BJ (cell line): ENCODE data around the gene DLK1. TPM values are rescaled to one million over a fixed set of nuclear protein-coding genes. Genes with fewer than 3 reads are reported as not detected.

Experiments
- CTCF ChIA-PET: fragments of 350-600 bp; formaldehyde crosslinking; extraction: SDS; loops from one replicate; lab custom pipeline; 2021; ENCODE audit warnings: antibody characterized with exemption, inconsistent platforms; lab: Yijun Ruan, JAX
- POLR2A ChIA-PET: fragments of 300-600 bp; sonication (Branson Sonifier 250); formaldehyde crosslinking; extraction: SDS; loops from one replicate; lab custom pipeline; 2021; ENCODE audit warnings: antibody characterized with exemption; lab: Charles Lee
- DNase-seq: peaks from one replicate; pipeline ENCODE4 v3.0.0-alpha.2; 2011; ENCODE audit warnings: low read depth
- H3K27me3 ChIP-seq: 2 replicates; pipeline ENCODE4 v1.6.0; 2011; ENCODE audit warnings: low read length; ENCODE audit not compliant: control insufficient read depth, insufficient read depth
- H3K36me3 ChIP-seq: 2 replicates; pipeline ENCODE4 v1.5.1; 2011; ENCODE audit warnings: low read length; ENCODE audit not compliant: control insufficient read depth, insufficient read depth
- H3K4me3 ChIP-seq: 2 replicates; pipeline ENCODE4 v1.5.1; 2011; ENCODE audit warnings: low read depth, mild to moderate bottlenecking, control low read depth, low read length
- polyA plus RNA-seq: library from polyadenylated mRNA; depleted of rRNA; stranded (reverse); fragments of >200 nt; gene quantifications from 2 replicates; pipeline ENCODE4 v1.2.3, GENCODE V29; 2011
- TF ChIP-seq, protein P1 (sequence below): IDR thresholded peaks from 2 replicates; pipeline ENCODE4 v1.5.1; 2011; ENCODE audit warnings: low read depth, mild to moderate bottlenecking, control low read depth, inconsistent platforms, low read length, moderate library complexity; ENCODE audit not compliant: insufficient read depth

The DLK1 gene
- polyA plus RNA-seq, 1 experiment = not detected

GRCh38 chr14:100747736-100748135 lies 21.0 kb downstream of the DLK1 start:
- no peak overlapping the region for H3K4me3 ChIP-seq
- CTCF ChIA-PET = no interaction called here

DNA sequence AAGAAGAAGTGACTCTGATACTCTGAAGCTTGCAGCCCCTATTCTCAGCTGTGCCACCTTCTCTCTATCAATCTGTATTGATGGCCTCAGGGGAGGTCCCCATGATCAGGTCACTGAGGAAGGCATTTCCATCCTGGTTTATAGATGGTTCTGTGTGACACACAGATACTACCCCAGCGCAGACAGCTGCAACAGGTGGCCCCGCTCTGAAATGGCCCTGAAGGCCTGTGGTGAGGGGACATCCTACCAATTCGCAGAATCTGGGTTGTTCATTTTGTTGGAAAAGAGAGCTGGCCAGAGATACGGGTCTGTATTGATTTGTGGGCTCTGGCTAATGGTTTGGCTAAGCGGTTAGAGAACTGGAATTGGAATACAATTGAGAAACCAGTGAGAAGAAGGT lies 21.7 kb downstream of the DLK1 start:
- ChIA-PET POLR2A (no interaction called here), CTCF (no interaction called here)
- Histone ChIP-seq H3K36me3 (no peaks in the 10 kb centered on the region), H3K4me3 (no peak overlapping the region), H3K27me3 (no peaks in the 10 kb centered on the region; the same call in 1 of the 2 replicates)
- DNase-seq = no peak
- TF ChIP-seq, protein P1, sequence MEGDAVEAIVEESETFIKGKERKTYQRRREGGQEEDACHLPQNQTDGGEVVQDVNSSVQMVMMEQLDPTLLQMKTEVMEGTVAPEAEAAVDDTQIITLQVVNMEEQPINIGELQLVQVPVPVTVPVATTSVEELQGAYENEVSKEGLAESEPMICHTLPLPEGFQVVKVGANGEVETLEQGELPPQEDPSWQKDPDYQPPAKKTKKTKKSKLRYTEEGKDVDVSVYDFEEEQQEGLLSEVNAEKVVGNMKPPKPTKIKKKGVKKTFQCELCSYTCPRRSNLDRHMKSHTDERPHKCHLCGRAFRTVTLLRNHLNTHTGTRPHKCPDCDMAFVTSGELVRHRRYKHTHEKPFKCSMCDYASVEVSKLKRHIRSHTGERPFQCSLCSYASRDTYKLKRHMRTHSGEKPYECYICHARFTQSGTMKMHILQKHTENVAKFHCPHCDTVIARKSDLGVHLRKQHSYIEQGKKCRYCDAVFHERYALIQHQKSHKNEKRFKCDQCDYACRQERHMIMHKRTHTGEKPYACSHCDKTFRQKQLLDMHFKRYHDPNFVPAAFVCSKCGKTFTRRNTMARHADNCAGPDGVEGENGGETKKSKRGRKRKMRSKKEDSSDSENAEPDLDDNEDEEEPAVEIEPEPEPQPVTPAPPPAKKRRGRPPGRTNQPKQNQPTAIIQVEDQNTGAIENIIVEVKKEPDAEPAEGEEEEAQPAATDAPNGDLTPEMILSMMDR = no peak

More at GRCh38 chr14:100747736-100748135, 21.0 kb downstream of the DLK1 start:
- POLR2A ChIA-PET = no interaction called here
- Histone ChIP-seq H3K36me3 (no peaks in the 10 kb centered on the region), H3K27me3 (no peaks in the 10 kb centered on the region; the same call in 1 of the 2 replicates)
- TF ChIP-seq, protein P1 = no peak
- DNase-seq = no peak

DNA sequence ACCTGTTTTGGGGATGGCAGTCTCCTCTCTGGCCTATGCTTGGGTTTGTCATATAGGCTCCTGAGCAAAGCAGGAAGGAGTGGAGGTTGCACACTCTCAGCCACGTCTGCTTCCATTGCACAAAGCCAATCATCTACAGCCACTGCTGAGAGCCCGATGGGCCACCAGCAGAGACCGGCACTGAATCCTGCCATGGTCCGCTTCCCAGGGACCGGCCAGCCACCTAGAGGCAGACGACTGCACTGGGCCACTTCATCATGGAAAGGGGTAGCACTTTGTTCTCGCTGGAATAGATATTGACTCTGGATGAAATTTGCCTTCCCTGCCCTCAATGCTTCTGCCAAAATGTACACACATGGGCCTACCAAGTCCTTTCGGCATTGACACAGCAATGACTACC lies 22.3 kb downstream of the DLK1 start:
- POLR2A ChIA-PET = no interaction called here
- Histone ChIP-seq H3K27me3 (no peaks in the 10 kb centered on the region; the same call in 1 of the 2 replicates), H3K4me3 (no peak overlapping the region), H3K36me3 (no peaks in the 10 kb centered on the region)
- TF ChIP-seq, protein P1 = no peak
- CTCF ChIA-PET = no interaction called here
- DNase-seq = no peak

DNA sequence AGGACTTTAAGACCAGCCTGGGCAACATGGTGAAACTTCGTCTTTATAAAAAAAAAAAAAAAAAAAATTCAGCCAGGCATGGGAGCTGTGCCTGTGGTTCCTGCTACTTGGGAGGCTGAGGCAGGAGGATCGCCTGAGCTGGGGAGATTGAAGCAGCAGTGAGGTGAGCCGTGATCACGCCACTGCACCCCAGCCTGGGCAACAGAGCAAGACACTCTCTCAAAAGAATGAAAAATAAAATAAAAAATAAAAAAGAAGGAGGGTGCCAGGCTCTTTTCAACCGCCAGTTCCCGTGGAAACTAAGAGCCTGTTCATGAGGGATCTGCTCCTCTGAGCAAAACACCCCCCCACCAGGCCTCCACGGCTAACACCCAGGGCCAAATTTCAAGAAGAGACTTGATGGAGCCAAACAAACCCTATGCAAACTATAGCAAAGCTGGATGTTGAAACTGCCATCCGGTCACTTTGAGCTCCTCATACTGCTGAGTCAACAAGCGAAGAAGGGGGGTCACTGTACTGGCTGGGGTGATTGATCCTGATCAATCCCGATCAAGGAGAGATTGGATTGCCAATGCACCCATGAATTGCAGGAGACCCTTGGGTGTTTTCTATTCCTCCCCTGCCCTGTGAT lies 23.4 kb downstream of the DLK1 start:
- no peak for DNase-seq
- no peaks in the 10 kb centered on the region; the same call in 1 of the 2 replicates for H3K27me3 ChIP-seq
- ChIA-PET CTCF (interaction anchor here (0.8 to 0.9 kb wide), 2 partner anchors 11 to 18 kb away, joined by 3 to 5 read pairs; no protein-coding TSS in a partner anchor), POLR2A (no interaction called here)
- H3K36me3 ChIP-seq = no peaks in the 10 kb centered on the region
- TF ChIP-seq, protein P1 = no peak
- H3K4me3 ChIP-seq = no peak overlapping the region

- Histone ChIP-seq H3K27me3 (no peaks in the 10 kb centered on the region; the same call in 1 of the 2 replicates), H3K36me3 (no peaks in the 10 kb centered on the region), H3K4me3 (no peak overlapping the region)
- TF ChIP-seq, protein P1 = no peak
- no peak for DNase-seq
- POLR2A ChIA-PET = no interaction called here
- CTCF ChIA-PET = interaction anchor here (0.6 to 0.9 kb wide), 4 partner anchors 9 to 594 kb away, joined by 3 to 5 read pairs (median 4); no protein-coding TSS in a partner anchor
These were observed 24.3 kb downstream of the DLK1 start for GRCh38 chr14:100750762-100751699.
